HFF-Myc (cell line): ENCODE measurements around the gene RNASE8.

Experiments
- DNase-seq: peaks from one replicate; pipeline ENCODE4 v3.0.0-alpha.2; 2011; ENCODE audit warnings: low read depth; ENCODE audit errors: extremely low read depth
- H3K4me3 ChIP-seq: replicated peaks from 2 replicates; pipeline ENCODE4 v1.5.1; 2011; ENCODE audit warnings: low read depth, mild to moderate bottlenecking, control low read depth, low read length
- CTCF ChIP-seq: IDR thresholded peaks from 2 replicates; pipeline ENCODE4 v1.5.1; 2012; ENCODE audit warnings: mild to moderate bottlenecking, low read depth, low read length, control low read depth; ENCODE audit errors: missing control alignments

Gene RNASE8

GRCh38 chr14:21029917-21030316 is 27.7 kb upstream of the RNASE8 start, which contains the start of gene TPPP2:
TPPP2 (plus strand) TSS chr14:21030217; CDS start chr14:21030582, 365 bp downstream.
- H3K4me3 ChIP-seq: no peak within 1 kb of the TSS
- no peak for DNase-seq
- no peak for TF ChIP-seq CTCF

GRCh38 chr14:21030531-21030930 is 27.1 kb upstream of the RNASE8 start:
- no peak for DNase-seq
- TF ChIP-seq CTCF: no peak
- H3K4me3 ChIP-seq: no peak overlapping the region

- DNase-seq: no peak
- no peak overlapping the region for H3K4me3 ChIP-seq
- TF ChIP-seq CTCF: no peak
These were observed 25.1 kb upstream of the RNASE8 start for GRCh38 chr14:21032326-21033132.

DNA sequence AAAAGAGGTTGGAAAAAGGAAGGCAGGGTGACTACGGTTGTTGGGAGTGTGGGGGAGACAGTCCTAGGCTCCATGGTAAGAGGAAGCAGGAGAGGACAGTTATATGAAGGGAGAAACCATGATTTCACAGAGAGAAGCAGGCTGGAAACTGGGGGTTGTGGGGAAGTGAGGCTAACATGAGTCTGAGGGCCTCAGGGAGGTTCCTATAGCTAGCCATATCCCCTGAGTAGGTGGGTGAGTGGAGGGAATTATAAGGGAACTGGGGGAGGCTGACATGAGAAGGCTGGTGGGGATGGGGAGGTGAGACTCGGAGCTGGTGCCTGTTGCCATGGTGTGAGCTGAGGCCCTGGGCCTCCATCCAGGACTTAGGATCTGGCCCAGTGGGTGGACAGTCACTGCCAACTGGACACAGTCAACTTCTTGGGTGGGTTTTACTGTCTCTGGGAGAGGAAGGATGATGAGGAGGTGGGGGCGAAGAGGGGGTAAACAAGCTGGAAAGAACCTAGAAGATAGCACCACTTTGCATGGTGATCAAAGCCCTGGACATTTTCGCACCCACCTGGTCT is 24.4 kb upstream of the RNASE8 start:
- TF ChIP-seq CTCF: no peak
- no peak overlapping the region for H3K4me3 ChIP-seq
- DNase-seq: no peak

DNA sequence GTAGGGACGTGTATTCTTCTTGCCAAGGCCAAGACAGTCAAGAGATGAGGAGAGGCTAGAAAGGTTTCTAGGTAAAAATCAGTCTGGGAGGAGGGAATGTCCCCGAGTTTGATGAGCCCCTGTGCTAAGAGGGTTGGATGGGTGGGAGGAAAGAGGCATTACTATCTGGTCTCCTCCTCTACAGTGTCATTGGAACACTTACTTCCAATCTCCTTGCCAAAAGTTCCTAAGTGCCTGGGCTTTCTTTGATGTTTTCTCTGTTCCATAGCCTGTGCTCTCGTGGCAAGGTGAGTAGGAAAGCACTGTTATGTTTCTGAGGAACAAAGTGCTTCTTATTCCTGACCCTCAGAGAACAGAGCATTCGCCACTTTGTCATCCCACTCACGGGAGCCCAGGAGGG is 22.9 kb upstream of the RNASE8 start, which contains the start of gene RNASE13:
Gene RNASE13, minus strand, starts transcription at position 101 of the 400 bp plus-strand sequence. CDS start 519 bp downstream, outside the sequence.
- DNase-seq: no peak
- no peak for TF ChIP-seq CTCF
- no peak within 1 kb of the TSS for H3K4me3 ChIP-seq

DNA sequence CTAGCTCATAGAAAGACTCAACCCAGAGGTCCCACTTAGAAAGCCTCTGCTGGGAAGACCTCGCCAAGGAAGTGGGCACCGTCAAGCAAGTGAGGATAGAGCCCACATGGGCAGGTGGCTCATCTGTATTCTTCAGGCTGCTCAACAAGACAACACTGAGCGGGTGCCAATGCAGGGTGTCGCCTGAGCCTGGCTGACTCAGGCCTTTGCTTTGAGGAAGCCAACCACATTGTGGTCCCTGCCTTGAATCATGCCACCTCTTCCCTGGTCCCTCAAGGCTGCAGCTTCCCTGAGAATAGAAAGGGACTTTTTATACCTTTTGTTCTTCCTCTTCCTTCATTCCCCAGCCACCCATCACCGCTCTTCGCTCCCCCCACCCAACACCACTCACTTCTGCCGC is 20.9 kb upstream of the RNASE8 start:
- no peak overlapping the region for H3K4me3 ChIP-seq
- no peak for DNase-seq
- no peak for TF ChIP-seq CTCF
